ENCODE measurements around the gene GDPD2. TPM values are rescaled to one million over a fixed set of nuclear protein-coding genes. Genes with fewer than 3 reads are reported as not detected.

GDPD2 gene
- total RNA-seq, 1 experiment from 2014 or later: 0.04 TPM

- no peaks in the 10 kb centered on the region for H3F3A ChIP-seq (ENCODE audit: low read length, unreplicated experiment)
- no peaks in the 10 kb centered on the region for H3K27me3 ChIP-seq (ENCODE audit: low read length)
- intact Hi-C loops (cut with micrococcal nuclease): loop anchor here (1.0 to 2.0 kb wide), 4 partner anchors 103 to 302 kb away; partner anchors contain the start of genes IGBP1 and KIF4A
- peak overlapping the region; percentile 100 for H2AFZ ChIP-seq (ENCODE audit: low read length)
- H3K9me3 ChIP-seq (ENCODE audit: low read length): no peaks in the 10 kb centered on the region
- no peaks in the 10 kb centered on the region for H4K20me1 ChIP-seq (ENCODE audit: low read length)
- POLR2A ChIA-PET (ENCODE audit: unreplicated experiment): interaction anchor here (0.6 to 0.7 kb wide), 2 partner anchors 301 to 482 kb away, joined by 3 to 4 read pairs; partner anchors contain the start of gene IGBP1
- H3K36me3 ChIP-seq (ENCODE audit: low read depth, low read length): no peaks in the 10 kb centered on the region
- no peaks in the 10 kb centered on the region for H3K79me2 ChIP-seq (ENCODE audit: low read length)
- BruUV-seq (replicated peaks): no TSS peak
- H3K9ac ChIP-seq (ENCODE audit: low read length): peak overlapping the region; percentile 66
- peaks cover 25% of the 10 kb centered on the region for H3K4me1 ChIP-seq (ENCODE audit: insufficient read depth, low read length)
- ATAC-seq (peak; percentile 87), DNase-seq (peak; percentile 89)
- TF ChIP-seq, protein P1, sequence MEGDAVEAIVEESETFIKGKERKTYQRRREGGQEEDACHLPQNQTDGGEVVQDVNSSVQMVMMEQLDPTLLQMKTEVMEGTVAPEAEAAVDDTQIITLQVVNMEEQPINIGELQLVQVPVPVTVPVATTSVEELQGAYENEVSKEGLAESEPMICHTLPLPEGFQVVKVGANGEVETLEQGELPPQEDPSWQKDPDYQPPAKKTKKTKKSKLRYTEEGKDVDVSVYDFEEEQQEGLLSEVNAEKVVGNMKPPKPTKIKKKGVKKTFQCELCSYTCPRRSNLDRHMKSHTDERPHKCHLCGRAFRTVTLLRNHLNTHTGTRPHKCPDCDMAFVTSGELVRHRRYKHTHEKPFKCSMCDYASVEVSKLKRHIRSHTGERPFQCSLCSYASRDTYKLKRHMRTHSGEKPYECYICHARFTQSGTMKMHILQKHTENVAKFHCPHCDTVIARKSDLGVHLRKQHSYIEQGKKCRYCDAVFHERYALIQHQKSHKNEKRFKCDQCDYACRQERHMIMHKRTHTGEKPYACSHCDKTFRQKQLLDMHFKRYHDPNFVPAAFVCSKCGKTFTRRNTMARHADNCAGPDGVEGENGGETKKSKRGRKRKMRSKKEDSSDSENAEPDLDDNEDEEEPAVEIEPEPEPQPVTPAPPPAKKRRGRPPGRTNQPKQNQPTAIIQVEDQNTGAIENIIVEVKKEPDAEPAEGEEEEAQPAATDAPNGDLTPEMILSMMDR (conservative IDR thresholded peaks at IDR 0.05; ENCODE audit: low read depth, low read length): no peak
- TF ChIP-seq EZH2phosphoT487 (IDR thresholded peaks at IDR 0.05; ENCODE audit: borderline replicate concordance, low read length): no peak
- no peak for TF ChIP-seq EZH2 (IDR thresholded peaks at IDR 0.05; ENCODE audit: low read length, unreplicated experiment)
- H3K27ac ChIP-seq (ENCODE audit: low read length): 0 out of 2 replicates have a peak overlapping the region, but pooled peaks have one; percentile 37
- H3K4me2 ChIP-seq (ENCODE audit: low read length): peak overlapping the region; percentile 99
- peak overlapping the region; percentile 93 for H3K4me3 ChIP-seq (ENCODE audit: low read length)
- no peaks in the 10 kb centered on the region for H3K9me2 ChIP-seq (replicated peaks; ENCODE audit: low read length)
- CTCF ChIA-PET: interaction anchor here (0.6 to 1.0 kb wide), 3 partner anchors 11 to 301 kb away, joined by 3 to 6 read pairs (median 5); partner anchors contain the start of genes GDPD2 and IGBP1
Measured at GRCh38 chrX:70434352-70434866, 11.3 kb downstream of the GDPD2 start.

GRCh38 chrX:70434914-70435586 is 11.9 kb downstream of the GDPD2 start:
- no peak for DNase-seq
- intact Hi-C loops (cut with micrococcal nuclease): loop anchor here (1.0 to 2.0 kb wide), 4 partner anchors 104 to 302 kb away; partner anchors contain the start of genes IGBP1 and KIF4A
- ATAC-seq: no peak
- BruUV-seq (replicated peaks): TSS peak; percentile 43
- Histone ChIP-seq H3K4me1 (ENCODE audit: insufficient read depth, low read length) (peaks cover 25% of the 10 kb centered on the region), H3K4me3 (ENCODE audit: low read length) (peak overlapping the region; percentile 93), H4K20me1 (ENCODE audit: low read length) (no peaks in the 10 kb centered on the region), H2AFZ (ENCODE audit: low read length) (peak overlapping the region; percentile 92), H3K27ac (ENCODE audit: low read length) (no peak overlapping the region), H3K36me3 (ENCODE audit: low read depth, low read length) (no peaks in the 10 kb centered on the region), H3K9me2 (replicated peaks; ENCODE audit: low read length) (no peaks in the 10 kb centered on the region), H3K4me2 (ENCODE audit: low read length) (peak overlapping the region; percentile 99), H3F3A (ENCODE audit: low read length, unreplicated experiment) (no peaks in the 10 kb centered on the region), H3K9me3 (ENCODE audit: low read length) (no peaks in the 10 kb centered on the region), H3K9ac (ENCODE audit: low read length) (peak overlapping the region; percentile 53), H3K27me3 (ENCODE audit: low read length) (no peaks in the 10 kb centered on the region), H3K79me2 (ENCODE audit: low read length) (no peaks in the 10 kb centered on the region)
- TF ChIP-seq EZH2 (IDR thresholded peaks at IDR 0.05; ENCODE audit: low read length, unreplicated experiment) (no peak), EZH2phosphoT487 (IDR thresholded peaks at IDR 0.05; ENCODE audit: borderline replicate concordance, low read length) (no peak)
- TF ChIP-seq, protein P1 (conservative IDR thresholded peaks at IDR 0.05; ENCODE audit: low read depth, low read length): no peak
- CTCF ChIA-PET: interaction anchor here (0.8 kb wide), 1 partner anchor 302 kb away, joined by 6 read pairs; the partner anchor contains the start of gene IGBP1
- POLR2A ChIA-PET (ENCODE audit: unreplicated experiment): interaction anchor here (0.6 to 0.7 kb wide), 2 partner anchors 302 to 481 kb away, joined by 3 to 4 read pairs; partner anchors contain the start of gene IGBP1
